ENCODE results near the gene C22orf31.

DNA sequence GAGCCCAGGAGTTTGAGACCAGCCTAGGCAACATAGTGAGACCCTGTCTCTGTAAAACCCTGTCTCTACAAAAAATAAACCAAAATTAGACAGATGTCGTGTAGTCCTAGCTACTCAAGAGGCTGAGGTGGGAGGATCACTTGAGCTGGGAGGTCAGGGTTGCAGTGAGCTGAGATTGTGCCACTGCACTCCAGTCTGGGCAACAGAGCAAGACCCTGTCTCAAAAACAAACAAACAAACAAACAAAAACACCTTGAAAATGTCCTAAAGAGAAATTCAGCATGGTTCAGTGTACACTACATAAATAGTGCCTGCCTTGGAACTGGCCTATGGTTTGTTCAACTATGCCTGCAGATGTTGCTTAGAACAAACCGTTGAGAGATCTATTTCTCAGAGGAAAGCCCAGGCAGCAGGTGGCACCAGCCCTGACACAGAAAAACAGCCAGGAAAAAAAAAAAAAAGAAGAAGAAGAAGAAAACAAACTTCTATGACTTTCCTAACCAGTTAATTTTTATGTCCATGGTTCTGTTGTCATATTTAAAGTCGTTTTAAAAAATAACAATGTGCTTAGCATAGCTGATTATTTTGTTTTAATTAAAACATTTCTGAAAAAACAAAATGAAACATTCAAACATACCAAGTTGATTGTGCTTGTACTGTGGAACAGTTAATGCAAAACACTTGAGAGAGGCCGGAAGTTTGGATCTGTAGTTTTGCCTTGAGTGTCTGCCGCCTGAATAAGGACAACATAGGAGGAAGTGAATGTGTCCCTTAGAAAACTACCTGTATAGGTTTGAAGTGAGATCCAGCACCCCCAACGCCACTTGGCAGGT is 16.6 kb upstream of the C22orf31 start:
- TF ChIP-seq, protein P1, sequence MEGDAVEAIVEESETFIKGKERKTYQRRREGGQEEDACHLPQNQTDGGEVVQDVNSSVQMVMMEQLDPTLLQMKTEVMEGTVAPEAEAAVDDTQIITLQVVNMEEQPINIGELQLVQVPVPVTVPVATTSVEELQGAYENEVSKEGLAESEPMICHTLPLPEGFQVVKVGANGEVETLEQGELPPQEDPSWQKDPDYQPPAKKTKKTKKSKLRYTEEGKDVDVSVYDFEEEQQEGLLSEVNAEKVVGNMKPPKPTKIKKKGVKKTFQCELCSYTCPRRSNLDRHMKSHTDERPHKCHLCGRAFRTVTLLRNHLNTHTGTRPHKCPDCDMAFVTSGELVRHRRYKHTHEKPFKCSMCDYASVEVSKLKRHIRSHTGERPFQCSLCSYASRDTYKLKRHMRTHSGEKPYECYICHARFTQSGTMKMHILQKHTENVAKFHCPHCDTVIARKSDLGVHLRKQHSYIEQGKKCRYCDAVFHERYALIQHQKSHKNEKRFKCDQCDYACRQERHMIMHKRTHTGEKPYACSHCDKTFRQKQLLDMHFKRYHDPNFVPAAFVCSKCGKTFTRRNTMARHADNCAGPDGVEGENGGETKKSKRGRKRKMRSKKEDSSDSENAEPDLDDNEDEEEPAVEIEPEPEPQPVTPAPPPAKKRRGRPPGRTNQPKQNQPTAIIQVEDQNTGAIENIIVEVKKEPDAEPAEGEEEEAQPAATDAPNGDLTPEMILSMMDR (IDR thresholded peaks at IDR 0.05), result no peak
- no peak for TF ChIP-seq POLR2A (IDR thresholded peaks at IDR 0.05)
